T-helper 1 cell treated with Interleukin-12 subunit alpha and Interleukin-12 subunit beta and Interleukin-4 antibody, amounts not matched to agents 30 μg/mL and 1 μg/mL, for 36 hours (primary cell): ENCODE results near the gene CHRNA9.
"Not testable (repeated sequence)": the region's sequence is repeated elsewhere in the genome, so short reads cannot be mapped to it uniquely, and the experiment has no call there.

Source experiments
- H3K27ac Mint-ChIP-seq: one replicate; pipeline ENCODE4 v1.8.0; 2021; ENCODE audit warnings: mild to moderate bottlenecking, mixed read lengths
- H3K27me3 Mint-ChIP-seq: one replicate; pipeline ENCODE4 v1.8.0; 2021; ENCODE audit warnings: low read depth, mixed read lengths
- H3K36me3 Mint-ChIP-seq: one replicate; pipeline ENCODE4 v1.8.0; 2021; ENCODE audit warnings: low read depth, mixed read lengths
- H3K4me1 Mint-ChIP-seq: one replicate; pipeline ENCODE4 v1.8.0; 2021; ENCODE audit warnings: low read depth, mixed read lengths
- H3K4me3 Mint-ChIP-seq: one replicate; pipeline ENCODE4 v1.8.0; 2021; ENCODE audit warnings: mild to moderate bottlenecking, moderate library complexity, mixed read lengths
- H3K9me3 Mint-ChIP-seq: one replicate; pipeline ENCODE4 v1.8.0; 2021; ENCODE audit warnings: mixed read lengths

CHRNA9 gene

GRCh38 chr4:40334591-40335524, at the start of gene CHRNA9:
Gene CHRNA9, plus strand, starts transcription at chr4:40335333. Its CDS starts 135 bp downstream, at chr4:40335468.
- Mint-ChIP-seq H3K27ac (no peak within 1 kb of the TSS), H3K27me3 (peaks cover 14% of the 10 kb centered on the region), H3K9me3 (no peaks in the 10 kb centered on the region), H3K4me3 (no peak within 1 kb of the TSS), H3K36me3 (no peaks in the 10 kb centered on the region), H3K4me1 (peaks cover 8% of the 10 kb centered on the region)

GRCh38 chr4:40285692-40286091, 49.4 kb upstream of the CHRNA9 start:
- no peak overlapping the region for H3K4me3 Mint-ChIP-seq

GRCh38 chr4:40288566-40288965, 46.6 kb upstream of the CHRNA9 start:
- Mint-ChIP-seq H3K9me3 (peaks cover 3% of the 10 kb centered on the region), H3K4me3 (no peak overlapping the region), H3K27me3 (no peaks in the 10 kb centered on the region), H3K4me1 (peaks cover 52% of the 10 kb centered on the region), H3K36me3 (peaks cover 7% of the 10 kb centered on the region), H3K27ac (peak overlapping the region; percentile 37)

More at GRCh38 chr4:40285692-40286091, 49.4 kb upstream of the CHRNA9 start:
- Mint-ChIP-seq H3K9me3 (peaks cover 15% of the 10 kb centered on the region), H3K27me3 (no peaks in the 10 kb centered on the region), H3K27ac (no peak overlapping the region), H3K4me1 (peaks cover 49% of the 10 kb centered on the region), H3K36me3 (peaks cover 5% of the 10 kb centered on the region)

GRCh38 chr4:40289366-40290188, 45.6 kb upstream of the CHRNA9 start:
- Mint-ChIP-seq H3K27me3 (no peaks in the 10 kb centered on the region), H3K4me1 (peaks cover 42% of the 10 kb centered on the region), H3K27ac (peak overlapping the region; percentile 78), H3K9me3 (peaks cover 3% of the 10 kb centered on the region), H3K4me3 (peak overlapping the region; percentile 61), H3K36me3 (peaks cover 7% of the 10 kb centered on the region)

- H3K36me3 Mint-ChIP-seq, H3K9me3 Mint-ChIP-seq, H3K27me3 Mint-ChIP-seq: not testable (repeated sequence)
- peak overlapping the region; percentile 78 for H3K27ac Mint-ChIP-seq
- peak overlapping the region; percentile 13 for H3K4me3 Mint-ChIP-seq
- H3K4me1 Mint-ChIP-seq, result peaks cover 41% of the 10 kb centered on the region
Observed at GRCh38 chr4:40290611-40291186, 44.4 kb upstream of the CHRNA9 start.

- Mint-ChIP-seq H3K4me1 (peaks cover 37% of the 10 kb centered on the region), H3K27ac (no peak overlapping the region), H3K27me3 (no peaks in the 10 kb centered on the region), H3K36me3 (peaks cover 8% of the 10 kb centered on the region), H3K9me3 (peaks cover 4% of the 10 kb centered on the region), H3K4me3 (no peak overlapping the region)
Observed at GRCh38 chr4:40292313-40292759, 42.8 kb upstream of the CHRNA9 start.

- H3K4me3 Mint-ChIP-seq, result no peak overlapping the region
- no peak overlapping the region for H3K27ac Mint-ChIP-seq
- peaks cover 12% of the 10 kb centered on the region for H3K36me3 Mint-ChIP-seq
- peaks cover 8% of the 10 kb centered on the region for H3K9me3 Mint-ChIP-seq
- no peaks in the 10 kb centered on the region for H3K27me3 Mint-ChIP-seq
- H3K4me1 Mint-ChIP-seq, result peaks cover 41% of the 10 kb centered on the region
Observed at GRCh38 chr4:40294339-40294738, 40.8 kb upstream of the CHRNA9 start.

- not testable (repeated sequence) for H3K27ac Mint-ChIP-seq, H3K27me3 Mint-ChIP-seq, H3K4me3 Mint-ChIP-seq, H3K9me3 Mint-ChIP-seq
- Mint-ChIP-seq H3K36me3 (peaks cover 12% of the 10 kb centered on the region), H3K4me1 (peaks cover 38% of the 10 kb centered on the region)
Observed at GRCh38 chr4:40295030-40295429, 40.1 kb upstream of the CHRNA9 start.

GRCh38 chr4:40295572-40295971, 39.6 kb upstream of the CHRNA9 start:
- Mint-ChIP-seq H3K4me1 (peaks cover 38% of the 10 kb centered on the region), H3K27ac (no peak overlapping the region), H3K27me3 (no peaks in the 10 kb centered on the region)

GRCh38 chr4:40299126-40299525, 36.0 kb upstream of the CHRNA9 start:
- H3K4me3 Mint-ChIP-seq, result no peak overlapping the region
- no peak overlapping the region for H3K27ac Mint-ChIP-seq
- H3K36me3 Mint-ChIP-seq, result peaks cover 8% of the 10 kb centered on the region
- no peaks in the 10 kb centered on the region for H3K27me3 Mint-ChIP-seq
- peaks cover 42% of the 10 kb centered on the region for H3K4me1 Mint-ChIP-seq
- H3K9me3 Mint-ChIP-seq, result peaks cover 9% of the 10 kb centered on the region

More at GRCh38 chr4:40295572-40295971, 39.6 kb upstream of the CHRNA9 start:
- Mint-ChIP-seq H3K4me3 (no peak overlapping the region), H3K36me3 (peaks cover 12% of the 10 kb centered on the region), H3K9me3 (peaks cover 8% of the 10 kb centered on the region)

- peaks cover 48% of the 10 kb centered on the region for H3K4me1 Mint-ChIP-seq
- H3K36me3 Mint-ChIP-seq, result peaks cover 12% of the 10 kb centered on the region
- H3K9me3 Mint-ChIP-seq, result peaks cover 14% of the 10 kb centered on the region
- no peaks in the 10 kb centered on the region for H3K27me3 Mint-ChIP-seq
- no peak overlapping the region for H3K4me3 Mint-ChIP-seq
- peak overlapping the region; percentile 41 for H3K27ac Mint-ChIP-seq
Observed at GRCh38 chr4:40299811-40300292, 35.3 kb upstream of the CHRNA9 start.

GRCh38 chr4:40300371-40301162, 34.6 kb upstream of the CHRNA9 start:
- peaks cover 19% of the 10 kb centered on the region for H3K36me3 Mint-ChIP-seq
- peak overlapping the region; percentile 33 for H3K4me3 Mint-ChIP-seq
- peak overlapping the region; percentile 93 for H3K27ac Mint-ChIP-seq
- H3K9me3 Mint-ChIP-seq, result peaks cover 15% of the 10 kb centered on the region
- peaks cover 54% of the 10 kb centered on the region for H3K4me1 Mint-ChIP-seq
- H3K27me3 Mint-ChIP-seq, result no peaks in the 10 kb centered on the region

- peaks cover 19% of the 10 kb centered on the region for H3K36me3 Mint-ChIP-seq
- peaks cover 15% of the 10 kb centered on the region for H3K9me3 Mint-ChIP-seq
- H3K27me3 Mint-ChIP-seq, result no peaks in the 10 kb centered on the region
- peak overlapping the region; percentile 93 for H3K27ac Mint-ChIP-seq
- H3K4me1 Mint-ChIP-seq, result peaks cover 63% of the 10 kb centered on the region
- peak overlapping the region; percentile 68 for H3K4me3 Mint-ChIP-seq
Observed at GRCh38 chr4:40301603-40302002, 33.5 kb upstream of the CHRNA9 start.
